Measurements from ENCODE around the gene MSI2. TPM values are rescaled to one million over a fixed set of nuclear protein-coding genes. Genes with fewer than 3 reads are reported as not detected.
A peak's percentile ranks its signal among the peaks of the same experiment; 100 is the strongest.

Gene MSI2
- total and polyA plus RNA-seq, 9 of the 15 experiments (the other 6 are each of a cell fraction or from before 2014, with no cell fraction given): 4.6 to 61.8 (median 42.4) TPM

- peak; percentile 81 for ATAC-seq
- Histone ChIP-seq H4K20me1 (replicated peaks; ENCODE audit: control insufficient read depth, insufficient read depth, low read length) (peaks cover 8% of the 10 kb centered on the region), H3K4me3 (no peak overlapping the region), H3K9me1 (ENCODE audit: control insufficient read depth, insufficient read depth, low read length) (peaks cover 11% of the 10 kb centered on the region), H2AFZ (ENCODE audit: low read depth, low read length) (no peak overlapping the region), H3K9me3 (replicated peaks; ENCODE audit: control insufficient read depth, insufficient read depth, low read depth, low read length) (no peaks in the 10 kb centered on the region), H3K79me2 (ENCODE audit: control insufficient read depth, insufficient read depth, low read length) (peaks cover 51% of the 10 kb centered on the region), H3K4me1 (replicated peaks in 1 of 2; ENCODE audit: control insufficient read depth in 2 of 2, insufficient read depth in 2 of 2, low read length in 2 of 2) (peaks cover 16 to 41% of the 10 kb centered on the region in 2 experiments), H3K9ac (ENCODE audit: insufficient read depth in 1 of 2, low read depth in 2 of 2, low read length in 2 of 2) (peak overlapping the region in 1 of 2 experiments; percentile 40; a peak in 1 of 4 replicates), H3K27ac (ENCODE audit: extremely low read depth, low read depth, low read length) (no peak overlapping the region; the same call in 2 of the 3 replicates), H3K27me3 (ENCODE audit: control insufficient read depth in 2 of 2, insufficient read depth in 2 of 2, low read length in 2 of 2) (no peaks in the 10 kb centered on the region), H3K4me2 (ENCODE audit: insufficient read depth, low read length) (peak overlapping the region; percentile 49; the same call in 1 of the 2 replicates), H3K36me3 (ENCODE audit: control insufficient read depth, insufficient read depth, low read length) (peaks cover 4% of the 10 kb centered on the region; the same call in 1 of the 3 replicates)
- WGBS (ENCODE audit: insufficient coverage, low coverage, missing lambda C conversion rate): 7% methylated on average over 8 of the region's 8 CpGs
- POLR2A ChIA-PET: interaction anchor here (0.6 to 1.4 kb wide), 4 partner anchors 11 to 440 kb away, joined by 3 to 4 read pairs (median 3); no protein-coding TSS in a partner anchor
- DNase-seq (ENCODE audit: extremely low read depth in 1 of 4, low spot score in 3 of 4): peak; percentile 37 to 75 (median 54)
- intact Hi-C loops (cut with micrococcal nuclease): no loop called here
- no TSS peak for BruUV-seq (replicated peaks)
- CTCF ChIA-PET (ENCODE audit: low intra/inter-chr PET ratio): no interaction called here
- in situ Hi-C loops (cut with MboI): no loop called here
- peak; percentile 62 for FAIRE-seq
- no peak for TF ChIP-seq RBM17 (IDR thresholded peaks at IDR 0.05; ENCODE audit: borderline replicate concordance, low read depth, low read length)
- no peak for TF ChIP-seq BRD4 (IDR thresholded peaks at IDR 0.05)
- TF ChIP-seq RB1 (IDR thresholded peaks at IDR 0.05; ENCODE audit: low read depth): no peak
- no peak for TF ChIP-seq PYGO2 (tag; IDR thresholded peaks at IDR 0.05)
- no peak for TF ChIP-seq GTF2F1 (IDR thresholded peaks at IDR 0.05; ENCODE audit: low read depth, low read length)
- TF ChIP-seq NFYB (IDR thresholded peaks at IDR 0.05; ENCODE audit: extremely low read depth, insufficient read length): no peak
- no peak for TF ChIP-seq KLF1 (tag; IDR thresholded peaks at IDR 0.05)
- no peak for TF ChIP-seq ZNF165 (CRISPR knock-in tag; IDR thresholded peaks at IDR 0.05; ENCODE audit: borderline replicate concordance)
- TF ChIP-seq NCOA2 (IDR thresholded peaks at IDR 0.05; ENCODE audit: partially characterized antibody in 2 of 2): peak in 1 of 2 experiments; percentile 91
- peak; percentile 83 for TF ChIP-seq CTBP1 (IDR thresholded peaks at IDR 0.05; ENCODE audit: borderline replicate concordance)
- no peak for TF ChIP-seq OTX1 (CRISPR knock-in tag; IDR thresholded peaks at IDR 0.05)
- no peak for TF ChIP-seq SIRT6 (IDR thresholded peaks at IDR 0.05; ENCODE audit: low read depth, low read length)
- no peak for TF ChIP-seq ZNF280B (CRISPR knock-in tag; IDR thresholded peaks at IDR 0.05)
- TF ChIP-seq ZEB2 (IDR thresholded peaks at IDR 0.05): peak; percentile 84
- no peak for TF ChIP-seq ZKSCAN8 (CRISPR knock-in tag; IDR thresholded peaks at IDR 0.05)
- TF ChIP-seq MED1 (CRISPR knock-in tag; IDR thresholded peaks at IDR 0.05; ENCODE audit: borderline replicate concordance): no peak
- TF ChIP-seq KDM1A (IDR thresholded peaks at IDR 0.05): peak; percentile 55 to 66; a peak in 3 of 4 replicates
- no peak for TF ChIP-seq ZNF133 (CRISPR knock-in tag; IDR thresholded peaks at IDR 0.05)
- TF ChIP-seq TBL1XR1 (IDR thresholded peaks at IDR 0.05; ENCODE audit: low read length in 2 of 2): no peak
- TF ChIP-seq FOXM1 (IDR thresholded peaks at IDR 0.05; ENCODE audit: low read depth): no peak
- no peak for TF ChIP-seq FOXM1 (CRISPR knock-in tag; IDR thresholded peaks at IDR 0.05; ENCODE audit: low read depth)
- no peak for TF ChIP-seq CHCHD3 (CRISPR knock-in tag; IDR thresholded peaks at IDR 0.05)
- no peak for TF ChIP-seq CBFA2T2 (conservative IDR thresholded peaks at IDR 0.05)
- peak; percentile 84 for TF ChIP-seq JUND (IDR thresholded peaks at IDR 0.05; ENCODE audit: borderline replicate concordance, low read depth, low read length)
- peak; percentile 89; the same call in 2 of the 3 replicates for TF ChIP-seq JUND (tag; IDR thresholded peaks at IDR 0.05; ENCODE audit: borderline replicate concordance, low read depth, low read length)
Observed at GRCh38 chr17:57340160-57340981, 84.0 kb downstream of the MSI2 start.

Data from K562 (cell line).